Right lobe of liver (tissue), 4 donors: ENCODE data around the gene ANKS6.

Experiments used
- CTCF ChIP-seq, 4 donors: fragments of 200-600 bp in 3 of 4; fragments of 450-650 bp in 1 of 4; IDR thresholded peaks; one replicate each; pipeline versions ENCODE4 v1.5.1 to v1.8.0; 2016 to 2022; ENCODE audit warnings: antibody characterized with exemption in 4 of 4, mild to moderate bottlenecking in 2 of 4
- POLR2A ChIP-seq: fragments of 450-650 bp; IDR thresholded peaks from one replicate; pipeline ENCODE4 v1.6.1; 2017; ENCODE audit warnings: antibody characterized with exemption, mild to moderate bottlenecking
- donor health status: DM: no; HTN: no; CAD: no.
- donor health status: DM: no; HTN: no; CAD: no.
- donor health status: DM: no; HTN: yes; CAD: no.

- TF ChIP-seq CTCF (IDR thresholded peaks at IDR 0.05): no peak
- no peak for TF ChIP-seq POLR2A
Observed at GRCh38 chr9:98795295-98795955, 930 bp downstream of the ANKS6 start.
